NCI-H2081 treated with DMSO at 0.1 percent for 48 hours (cell line): Measurements from ENCODE around the gene RAB40B.
"Not testable (repeated sequence)": the region's sequence is repeated elsewhere in the genome, so short reads cannot be mapped to it uniquely, and the experiment has no call there.

Experiments
- DNase-seq: peaks from one replicate; lab custom pipeline; 2025; lab: John Stamatoyannopoulos, UW

RAB40B gene

DNA sequence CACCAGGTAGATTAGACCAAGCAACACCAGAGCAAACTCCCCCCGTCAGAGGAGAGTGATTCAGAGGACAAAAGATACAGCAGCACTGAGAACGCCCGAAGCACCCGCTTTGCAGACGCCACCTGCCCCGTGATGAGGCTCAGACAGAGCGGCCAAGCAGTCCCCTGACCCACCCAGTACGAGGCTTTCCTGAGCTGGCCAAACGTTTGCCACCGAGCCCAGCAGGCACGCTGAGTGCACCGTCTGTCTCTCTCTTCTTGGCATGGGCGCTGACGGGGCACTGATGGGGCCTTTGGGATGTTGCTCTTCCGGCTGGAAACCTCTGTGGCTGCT lies 30.9 kb downstream of the RAB40B start:
- DNase-seq, result no peak

DNA sequence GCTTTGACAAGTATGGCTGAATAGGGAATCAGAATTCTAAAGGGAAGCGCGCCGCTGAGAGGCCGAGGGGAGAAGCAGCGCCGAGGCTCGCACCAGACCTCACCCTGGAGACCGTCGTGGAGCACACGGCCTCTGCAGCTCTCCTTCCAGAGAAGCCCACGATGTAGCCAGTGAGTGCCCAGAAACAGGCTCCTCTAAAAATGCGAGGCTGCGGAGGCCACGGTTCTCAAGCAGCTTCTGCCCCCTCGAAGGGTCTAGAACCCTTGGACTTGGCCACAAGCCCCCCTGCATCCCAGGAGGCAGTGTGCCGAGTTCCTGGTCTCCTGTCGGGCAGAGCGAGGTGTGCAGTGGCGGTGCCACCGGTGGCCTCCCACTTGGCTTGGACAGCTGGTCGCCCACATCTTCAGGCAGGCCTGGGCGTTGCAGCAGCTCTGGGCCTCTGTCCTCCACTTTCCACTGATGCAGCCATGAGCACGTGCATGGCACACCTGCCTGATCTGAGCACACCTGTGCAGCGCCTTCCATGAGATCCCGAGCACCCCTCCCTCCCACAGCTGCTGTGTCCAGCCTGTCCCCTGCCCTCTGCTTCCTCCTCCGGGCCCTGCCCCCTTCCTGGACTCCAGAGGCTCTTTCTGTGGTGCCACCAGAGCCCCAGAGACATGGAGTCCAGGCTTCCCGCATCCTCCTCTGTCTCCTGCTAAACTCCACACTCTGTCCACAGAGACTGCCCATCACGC lies 31.4 kb downstream of the RAB40B start:
- DNase-seq, result no peak

DNA sequence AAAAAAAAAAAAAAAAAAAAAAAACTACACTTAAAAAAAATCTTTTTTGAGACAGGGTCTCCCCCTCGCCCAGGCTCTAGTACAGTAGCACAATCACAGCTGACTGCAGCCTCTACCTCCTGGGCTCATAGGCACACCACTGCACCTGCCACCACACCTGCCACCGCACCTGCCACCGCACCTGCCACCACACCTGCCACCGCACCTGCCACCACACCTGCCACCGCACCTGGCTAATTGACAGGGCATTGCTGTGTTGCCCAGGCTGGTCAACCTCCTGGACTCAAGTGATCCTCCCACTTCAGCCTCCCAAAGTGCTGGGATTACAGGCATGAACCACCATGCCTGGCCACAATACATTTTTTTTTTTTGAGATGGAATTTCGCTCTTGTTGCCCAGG lies 32.6 kb downstream of the RAB40B start:
- no peak for DNase-seq

DNA sequence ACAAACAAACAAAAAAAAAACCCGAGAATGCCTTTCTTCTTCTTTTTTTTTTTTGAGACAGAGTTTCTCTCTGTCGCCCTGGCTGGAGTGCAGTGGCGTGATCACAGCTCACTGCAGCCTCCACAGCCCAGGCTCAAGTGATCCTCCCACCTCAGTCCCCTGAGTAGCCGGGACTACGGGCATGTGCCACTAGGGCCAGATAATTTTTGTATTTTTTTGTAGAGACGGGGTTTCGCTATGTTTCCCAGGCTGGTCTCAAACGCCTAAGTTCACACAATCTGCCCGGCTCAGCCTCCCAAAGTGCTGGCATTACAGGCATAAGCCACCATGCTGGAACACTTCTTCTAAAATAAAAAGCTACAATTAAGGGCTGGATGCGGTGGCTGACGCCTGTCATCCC lies 33.3 kb downstream of the RAB40B start:
- no peak for DNase-seq

DNA sequence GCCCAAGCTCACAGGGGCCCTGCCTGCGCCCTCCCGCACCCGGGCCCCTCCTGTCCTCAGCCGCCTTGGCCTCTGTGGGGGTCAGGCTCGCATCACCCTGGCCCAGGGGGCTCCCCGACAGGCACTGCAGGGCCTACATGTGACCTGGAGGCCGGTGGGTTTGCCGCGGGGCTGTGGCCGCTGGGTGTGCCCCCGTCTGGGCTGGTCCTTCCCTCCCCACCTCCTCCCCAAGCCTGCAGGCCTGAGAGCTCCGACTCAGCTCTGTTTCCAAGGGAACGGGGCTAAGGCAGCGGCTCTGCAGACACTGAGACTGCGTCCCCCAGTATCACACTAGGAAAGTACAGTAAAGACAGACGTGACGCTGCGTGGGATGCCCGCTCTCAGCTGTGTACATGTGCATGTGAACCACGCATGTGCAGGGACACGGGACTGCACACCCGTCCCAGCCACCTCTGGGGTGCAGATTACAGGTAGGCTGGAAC lies 33.8 kb downstream of the RAB40B start:
- no peak for DNase-seq

DNA sequence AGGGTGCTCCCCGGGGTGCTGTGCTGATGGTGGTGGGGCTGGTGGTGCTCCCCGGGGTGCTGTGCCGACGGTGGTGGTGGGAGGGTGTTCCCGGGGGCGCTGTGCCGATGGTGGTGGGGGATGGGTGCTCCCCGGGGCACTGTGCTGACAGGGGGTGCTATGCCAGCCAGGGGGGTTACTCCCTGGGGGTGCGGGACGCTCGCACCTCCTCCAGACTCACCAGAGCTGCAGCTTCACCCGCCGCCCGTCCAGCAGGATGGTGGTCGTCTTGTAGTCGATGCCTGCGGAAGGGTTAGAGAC lies 34.3 kb downstream of the RAB40B start:
- DNase-seq, result no peak

DNA sequence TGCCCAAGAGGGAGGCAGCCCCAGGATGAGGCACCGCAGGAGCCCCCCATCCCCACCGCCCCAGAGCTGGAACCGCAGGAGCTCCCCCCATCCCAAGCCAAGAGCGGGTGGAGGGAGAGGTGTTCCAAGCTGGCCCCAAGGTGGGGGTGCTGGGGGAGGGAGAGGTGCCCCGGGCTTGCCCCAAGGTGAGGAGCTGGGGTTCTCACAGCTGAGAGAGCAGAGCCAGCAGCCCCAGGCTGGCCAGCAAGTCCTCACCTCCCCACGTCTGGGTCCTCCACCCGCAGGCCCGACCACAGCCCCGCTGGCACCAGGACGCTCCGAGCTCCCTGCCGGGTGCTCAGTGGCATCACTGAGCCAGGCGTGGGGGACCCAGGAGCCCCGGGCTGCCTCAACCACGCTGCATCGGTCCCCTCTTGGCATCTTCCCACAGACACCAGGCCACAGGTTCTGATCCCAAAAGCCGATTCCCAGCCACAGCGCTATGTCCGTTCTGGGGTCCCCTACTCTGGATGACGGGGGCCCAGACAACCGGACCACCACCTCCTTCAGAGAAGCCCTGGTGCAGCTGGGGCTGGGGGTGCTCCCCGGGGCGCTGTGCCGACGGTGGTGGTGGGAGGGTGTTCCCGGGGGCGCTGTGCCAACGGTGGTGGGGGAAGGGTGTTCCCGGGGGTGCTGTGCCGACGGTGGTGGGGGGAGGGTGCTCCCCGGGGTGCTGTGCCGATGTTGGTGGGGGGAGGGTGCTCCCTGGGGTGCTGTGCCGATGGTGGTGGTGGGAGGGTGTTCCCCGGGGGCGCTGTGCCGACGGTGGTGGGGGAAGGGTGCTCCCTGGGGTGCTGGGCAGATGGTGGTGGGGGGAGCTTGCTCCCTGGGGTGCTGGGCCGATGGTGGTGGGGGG lies 34.9 kb downstream of the RAB40B start:
- DNase-seq, result no peak

DNA sequence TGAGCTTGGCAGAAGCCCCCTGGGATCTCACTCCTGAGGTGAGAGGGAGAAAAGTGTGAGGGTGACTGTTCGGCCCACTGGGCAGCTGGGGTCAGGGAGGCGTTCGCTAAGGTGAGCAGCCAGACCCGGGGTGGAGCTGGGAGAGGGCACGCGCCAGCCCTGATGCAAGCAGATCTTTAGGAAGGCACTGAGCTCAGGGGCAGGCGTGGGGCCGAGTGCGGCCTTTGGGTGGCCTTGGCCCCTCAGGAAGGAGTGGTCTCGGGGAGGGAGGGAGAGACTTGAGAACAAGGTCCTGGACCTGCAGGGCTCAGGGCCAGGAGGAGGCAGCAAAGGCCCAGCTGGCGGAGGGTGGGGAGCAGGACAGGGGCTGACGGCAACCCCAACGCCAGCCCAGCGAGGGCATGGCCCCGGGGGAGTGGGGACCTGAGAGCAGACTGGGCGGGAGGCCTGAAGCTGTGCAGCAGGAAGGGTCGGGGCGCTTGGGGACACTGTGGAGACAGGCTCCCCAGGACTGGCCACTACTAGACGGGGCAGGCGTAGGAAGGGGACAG lies 35.7 kb downstream of the RAB40B start:
- DNase-seq, result no peak

DNA sequence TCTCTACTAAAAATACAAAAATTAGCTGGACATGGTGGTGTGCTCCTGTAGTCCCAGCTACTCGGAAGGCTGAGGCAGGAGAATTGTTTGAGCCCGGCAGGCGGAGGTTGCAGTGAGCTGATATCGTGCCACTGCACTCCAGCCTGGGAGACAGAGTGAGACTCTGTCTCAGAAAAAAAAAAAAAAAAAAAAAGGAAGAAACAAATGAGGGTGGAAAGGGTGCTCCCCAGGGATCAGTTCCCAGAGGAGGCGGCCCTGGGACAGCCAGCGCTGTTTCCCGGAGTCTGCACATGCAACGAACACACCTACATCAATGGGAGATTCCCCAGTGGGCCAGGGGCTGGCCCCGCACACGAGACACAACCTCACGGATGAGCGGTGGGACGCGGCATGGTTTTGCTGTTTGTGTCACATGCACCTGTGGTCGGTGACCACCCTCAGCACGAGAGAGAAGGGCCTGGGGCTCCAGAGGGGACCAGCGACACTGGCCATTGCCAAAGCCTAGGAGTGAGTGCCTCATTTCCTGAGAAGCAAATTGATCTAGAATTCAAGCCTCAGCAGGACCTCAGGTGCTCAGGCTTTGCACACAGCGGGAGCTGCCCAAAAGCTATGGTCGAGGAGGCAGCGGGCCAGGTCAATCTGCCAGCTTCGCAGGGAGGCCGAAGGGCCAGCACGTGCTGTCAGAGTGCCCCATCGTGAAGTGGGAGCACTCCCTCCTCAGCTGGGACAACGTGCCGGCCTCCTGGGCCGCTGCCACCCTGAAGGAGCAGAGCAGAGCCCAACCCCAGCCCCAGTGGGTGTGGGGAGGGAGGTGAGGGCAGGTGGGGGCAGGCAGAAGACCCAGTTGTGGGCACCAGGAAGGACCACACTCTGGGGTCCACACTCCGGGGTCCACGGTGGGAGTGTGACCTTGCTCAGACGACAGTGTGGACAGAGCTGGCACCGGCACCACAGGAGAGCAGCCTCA lies 36.5 kb downstream of the RAB40B start:
- DNase-seq, result no peak

DNA sequence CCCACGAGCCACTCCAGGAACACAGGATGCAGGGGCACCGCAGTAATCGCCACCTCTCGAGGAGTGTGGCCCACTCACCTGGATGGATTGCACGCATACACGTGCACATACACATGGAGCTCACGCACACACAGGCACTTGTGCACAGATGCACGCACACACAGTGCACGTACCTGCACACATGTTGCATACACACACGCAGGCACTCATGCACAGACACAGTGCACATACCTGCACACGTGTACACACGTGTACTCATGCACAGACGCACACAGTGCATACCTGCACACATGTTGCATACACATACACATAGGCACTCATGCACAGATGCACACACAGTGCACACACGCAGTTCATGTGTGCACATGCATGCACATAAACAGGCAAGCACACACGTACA lies 38.6 kb downstream of the RAB40B start:
- DNase-seq, result no peak

DNA sequence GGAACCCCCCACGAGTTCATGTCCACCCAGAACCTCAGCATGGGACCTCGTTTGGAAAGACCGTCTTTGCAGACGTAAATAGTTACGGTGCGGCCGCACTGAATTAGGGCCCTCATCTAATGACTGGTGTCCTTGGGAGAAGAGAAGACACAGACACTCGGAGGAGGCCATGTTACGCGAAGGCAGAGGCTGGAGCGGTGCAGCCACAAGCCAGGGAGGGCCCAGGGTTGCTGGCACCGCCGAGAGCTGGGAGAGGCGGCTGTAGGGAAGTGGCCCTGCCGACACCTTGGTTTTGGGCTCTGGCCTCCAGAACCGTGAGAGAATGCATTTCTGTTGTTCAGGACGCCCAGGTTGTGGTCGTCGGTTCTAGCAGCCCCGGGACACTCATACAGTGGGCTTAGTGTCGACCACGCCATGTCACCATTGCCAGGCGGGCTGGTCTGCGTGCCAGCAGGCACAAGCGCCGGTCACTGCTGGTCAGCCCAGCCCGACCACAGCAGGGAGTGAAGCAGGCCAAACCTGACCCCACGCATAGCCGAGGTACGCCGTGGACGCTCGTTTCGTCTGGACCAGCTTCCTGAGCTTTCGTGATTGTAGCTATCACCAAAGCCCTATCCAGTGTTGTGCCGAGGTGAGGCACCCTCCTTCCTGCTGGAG lies 39.6 kb downstream of the RAB40B start:
- no peak for DNase-seq

DNA sequence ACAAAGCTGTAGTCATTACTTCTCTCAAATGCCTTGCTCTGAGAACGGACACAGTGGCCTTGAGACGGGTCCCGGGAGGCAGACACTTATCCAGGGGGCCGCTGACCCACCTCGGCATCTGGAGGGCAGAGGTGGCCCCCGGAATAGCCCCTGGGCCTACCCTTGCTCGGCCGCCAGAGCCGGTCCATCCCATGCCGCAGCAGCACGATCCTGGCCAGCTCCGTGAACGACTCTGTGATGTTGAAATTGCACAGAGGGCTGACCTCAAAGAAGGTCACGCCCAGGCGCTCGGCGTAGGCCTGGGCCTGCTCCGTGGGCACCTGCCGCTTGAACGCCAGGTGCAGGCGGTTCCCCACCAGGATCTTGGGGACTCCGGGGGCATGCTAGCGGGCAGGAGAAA lies 40.2 kb downstream of the RAB40B start:
- no peak for DNase-seq

DNA sequence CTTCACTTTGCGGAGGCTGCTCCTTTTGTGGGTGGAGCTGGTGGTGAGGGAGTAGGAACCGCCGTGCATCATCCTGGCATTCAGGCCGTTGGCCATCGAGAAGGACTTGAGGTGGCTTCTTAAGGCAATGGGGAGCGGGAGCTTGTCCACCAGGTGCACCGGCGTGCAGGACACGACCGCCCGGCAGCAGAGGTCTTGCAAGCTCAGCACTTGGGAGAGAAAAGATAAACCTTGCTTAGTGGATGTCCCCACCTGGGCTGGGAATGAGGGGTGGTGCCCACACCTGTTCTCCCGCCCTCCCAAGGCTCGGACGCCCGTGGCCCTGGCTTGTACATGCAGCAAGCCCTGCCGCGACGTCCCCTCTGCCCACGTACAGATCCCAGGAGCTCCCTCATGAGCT lies 40.6 kb downstream of the RAB40B start:
- no peak for DNase-seq

DNA sequence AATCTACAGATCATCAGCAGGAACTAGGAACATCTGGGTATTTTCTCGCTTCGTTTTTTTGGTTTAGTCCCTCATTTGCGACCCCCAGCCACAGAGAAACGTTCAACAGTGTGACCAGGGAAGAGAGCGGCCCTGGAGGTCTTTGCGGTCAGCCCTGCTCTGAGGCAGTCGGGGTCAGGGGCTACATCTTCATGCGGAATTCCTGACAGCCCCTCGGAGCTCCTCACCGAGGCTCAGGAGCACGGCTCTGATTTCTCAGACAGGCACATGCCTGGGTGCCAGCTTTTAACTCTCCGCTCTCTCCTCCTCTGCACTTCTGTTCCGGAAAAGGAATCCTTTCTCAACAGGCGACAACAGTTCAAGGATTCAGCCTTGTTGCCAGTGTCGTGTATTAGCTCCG lies 42.2 kb downstream of the RAB40B start:
- DNase-seq, result no peak

DNA sequence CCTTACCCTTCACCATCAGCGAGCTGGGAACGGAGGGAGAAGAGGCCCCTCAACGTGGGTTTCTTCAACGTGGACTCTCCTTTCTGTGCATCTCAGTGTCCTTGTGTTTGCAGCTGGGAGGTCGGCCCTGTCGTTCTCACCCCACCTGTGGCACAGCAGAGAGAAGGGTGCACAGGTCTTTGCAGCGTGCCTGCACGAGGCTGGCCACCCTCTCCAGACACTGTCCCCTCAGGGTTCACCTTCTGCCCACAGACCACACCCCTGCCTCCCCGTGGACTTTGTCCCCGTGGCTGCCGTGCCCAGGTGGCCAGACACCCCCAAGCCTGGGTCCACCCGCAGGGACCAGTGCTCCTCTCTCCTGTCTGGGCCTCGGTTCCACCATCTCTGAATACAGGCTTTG lies 43.0 kb downstream of the RAB40B start:
- no peak for DNase-seq

DNA sequence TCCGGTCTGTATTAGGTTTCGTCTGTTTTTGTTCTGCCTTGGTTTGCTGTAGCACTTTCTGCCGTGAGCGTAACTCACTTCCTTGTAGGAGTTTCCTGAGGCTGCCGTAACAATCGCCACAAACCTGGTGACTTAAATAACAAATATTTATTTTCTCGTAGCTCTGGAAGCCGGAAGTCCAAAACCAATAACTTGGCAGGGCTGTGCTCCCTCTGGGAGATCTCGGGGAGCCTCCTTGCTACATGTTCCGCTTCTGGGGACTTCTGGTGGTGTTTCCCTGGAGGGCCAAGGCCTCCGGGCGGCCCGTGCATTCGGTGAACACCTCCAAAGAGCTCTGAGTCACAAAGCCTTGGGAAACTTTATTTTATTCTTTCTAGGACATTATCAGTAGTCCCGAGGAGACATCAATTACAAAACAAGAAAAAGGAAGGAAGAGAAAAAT lies 43.4 kb downstream of the RAB40B start:
- no peak for DNase-seq

DNA sequence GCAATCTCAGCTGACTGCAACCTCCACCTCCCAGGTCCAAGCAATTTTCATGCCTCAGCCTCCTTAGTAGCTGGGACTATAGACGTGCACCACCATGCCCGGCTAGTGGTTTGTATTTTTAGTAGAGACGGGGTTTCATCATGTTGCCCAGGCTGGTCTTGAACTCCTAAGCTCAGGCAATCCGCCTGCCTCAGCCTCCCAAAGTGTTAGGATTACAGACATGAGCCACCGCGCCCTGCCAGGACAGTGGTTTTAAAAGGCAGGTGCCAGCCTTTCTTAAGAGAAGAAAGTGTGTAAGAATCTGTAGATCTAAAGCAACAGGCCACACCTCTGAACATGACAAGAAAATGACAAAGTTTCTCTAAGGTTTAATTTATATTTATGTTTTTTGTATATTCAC lies 43.9 kb downstream of the RAB40B start:
- not testable (repeated sequence) for DNase-seq

DNA sequence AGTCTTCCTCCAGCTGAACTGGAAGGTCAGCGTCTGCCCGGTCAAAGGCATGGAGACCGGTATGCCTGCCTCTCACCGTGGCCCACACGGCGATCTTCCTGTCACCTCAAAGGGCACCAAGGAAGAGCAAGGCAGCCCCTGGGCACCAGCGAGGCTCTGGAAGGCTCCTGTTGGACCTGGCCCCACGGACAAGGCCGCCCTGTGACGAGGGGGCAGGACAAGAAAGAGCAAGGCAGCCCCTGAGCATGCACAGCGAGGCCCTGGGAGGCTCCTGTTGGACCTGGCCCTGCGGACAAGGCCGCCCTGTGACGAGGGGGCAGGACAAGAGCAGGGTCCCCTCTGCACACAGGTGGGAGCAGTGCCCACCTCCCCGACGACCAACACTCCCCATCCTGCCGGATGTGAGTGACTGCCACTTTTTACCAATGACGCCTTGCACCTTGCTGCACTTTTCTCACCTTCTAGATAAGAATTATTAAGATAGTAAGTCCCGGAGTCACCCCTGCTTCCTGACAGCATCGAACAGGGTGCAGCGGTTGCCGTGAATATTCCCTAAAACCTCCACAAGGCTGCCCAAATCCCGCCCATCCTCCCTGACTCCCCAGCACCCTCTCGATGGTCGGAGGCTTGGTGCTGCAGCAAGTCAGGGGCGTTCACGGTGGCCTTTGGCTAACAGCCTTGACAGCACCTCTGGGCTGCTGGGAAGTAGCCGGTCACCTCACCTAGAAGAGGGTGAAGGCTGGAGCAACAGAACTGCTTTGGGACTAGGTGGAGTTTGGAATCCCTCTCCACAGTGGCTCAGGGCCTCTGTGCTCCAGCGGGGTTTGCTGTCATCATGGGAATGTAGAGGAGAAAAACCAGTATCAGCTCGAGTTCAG lies 44.6 kb downstream of the RAB40B start:
- no peak for DNase-seq

DNA sequence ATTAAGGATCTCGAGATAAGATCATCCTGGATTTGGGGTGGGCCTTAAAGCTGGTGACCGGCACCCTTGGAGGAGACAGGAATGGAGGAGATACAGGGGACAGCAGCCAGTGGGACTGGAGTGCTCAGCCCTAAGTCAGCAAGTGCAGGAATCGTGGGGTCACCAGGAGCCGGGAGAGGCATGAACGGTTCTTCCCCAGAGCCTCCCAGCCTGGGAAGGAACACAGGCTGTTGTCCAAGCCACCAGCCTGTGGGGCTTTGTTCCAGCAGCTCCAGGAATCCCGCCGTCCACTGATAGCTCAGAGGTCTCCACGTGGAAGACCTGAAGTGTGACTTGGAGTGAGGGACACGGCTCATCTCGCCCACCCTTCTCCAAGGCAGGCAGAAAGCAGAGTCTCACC lies 47.8 kb downstream of the RAB40B start:
- no peak for DNase-seq

DNA sequence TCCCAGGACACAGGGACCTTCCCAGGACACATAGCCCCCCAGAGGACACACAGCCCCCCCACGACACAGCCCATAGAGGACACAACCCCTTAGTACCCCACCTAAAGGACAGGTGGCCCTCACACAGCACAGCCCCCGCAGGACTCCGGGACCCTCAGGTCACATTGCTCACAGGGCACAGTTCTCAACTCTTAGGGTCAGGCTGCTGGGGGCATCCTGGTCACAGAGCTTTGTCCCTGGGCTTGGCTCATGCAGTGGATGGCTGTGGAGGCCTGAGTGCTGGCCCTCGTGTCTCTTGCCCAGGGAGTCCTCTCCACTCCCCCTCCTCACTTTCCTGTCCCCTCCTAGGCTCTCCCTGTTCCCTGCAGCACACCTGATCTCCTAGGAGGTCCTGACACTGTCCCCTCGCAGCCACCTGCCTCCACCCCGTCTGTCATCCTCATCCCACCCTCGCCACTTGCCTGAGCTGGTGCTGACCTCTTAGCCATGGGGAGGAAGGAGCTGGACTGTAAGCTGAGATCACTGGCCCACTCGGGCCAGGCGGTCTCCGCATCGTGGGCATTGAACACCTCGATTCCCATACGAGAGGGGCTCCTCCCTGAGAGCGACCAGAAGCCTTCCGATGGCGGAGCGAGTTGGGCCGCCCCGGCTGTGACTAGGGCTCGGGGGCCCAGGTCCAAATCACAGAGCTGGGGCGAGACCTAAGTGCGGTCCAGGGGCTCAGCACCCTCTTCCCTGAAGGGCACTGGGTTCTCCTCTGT lies 48.8 kb downstream of the RAB40B start:
- no peak for DNase-seq
